Gastrocnemius medialis (tissue), 4 donors: ENCODE data around the gene KCNH2. TPM values are rescaled to one million over a fixed set of nuclear protein-coding genes. Genes with fewer than 3 reads are reported as not detected.

Source experiments
- ATAC-seq, 2 donors: fragments of 150-250 bp; one replicate each; pipeline ENCODE4 v1.9.1; 2016
- DNase-seq, 2 donors: peaks; one replicate each; pipeline ENCODE4 v3.0.0-alpha.2; 2019
- H3K27ac ChIP-seq, 4 donors: fragments of 200-600 bp; sonication (generic); 1 replicate in 1 of 4; 2 replicates in 3 of 4; pipeline ENCODE4 v1.5.1; 2016 to 2018; ENCODE audit warnings: mild to moderate bottlenecking in 2 of 4, moderate library complexity in 1 of 4
- H3K27me3 ChIP-seq, 3 donors: fragments of 200-600 bp; sonication (generic) in 2 of 3; 1 replicate in 1 of 3; 2 replicates in 2 of 3; pipeline versions ENCODE4 v1.5.1 to v1.6.0; 2016 to 2019; ENCODE audit warnings: mild to moderate bottlenecking in 1 of 3, moderate library complexity in 1 of 3
- H3K36me3 ChIP-seq, 2 donors: fragments of 200-600 bp; sonication (generic) in 1 of 2; one replicate each; pipeline ENCODE4 v1.5.1; 2017 to 2018
- H3K4me1 ChIP-seq, 2 donors: fragments of 200-600 bp; sonication (generic) in 1 of 2; one replicate each; pipeline ENCODE4 v1.5.1; 2016 to 2017; ENCODE audit warnings: mild to moderate bottlenecking in 2 of 2
- H3K4me3 ChIP-seq, 4 donors: fragments of 200-600 bp; sonication (generic) in 3 of 4; 1 replicate in 1 of 4; 2 replicates in 3 of 4; pipeline ENCODE4 v1.5.1; 2016 to 2019; ENCODE audit warnings: mild to moderate bottlenecking in 2 of 4
- H3K9me3 ChIP-seq, 3 donors: fragments of 200-600 bp; sonication (generic) in 2 of 3; 1 replicate in 1 of 3; 2 replicates in 2 of 3; pipeline ENCODE4 v1.5.1; 2016 to 2019
- CTCF ChIP-seq, 5 experiments: fragments of 450-650 bp in 3 of 5; fragments of 200-600 bp in 2 of 5; sonication (generic) in 2 of 5; IDR thresholded peaks in 4 of 5; conservative IDR thresholded peaks in 1 of 5; 1 replicate in 4 of 5; 2 replicates in 1 of 5; pipeline ENCODE4 v1.5.1; 2016 to 2019; ENCODE audit warnings: antibody characterized with exemption in 5 of 5, mild to moderate bottlenecking in 3 of 5, moderate library complexity in 3 of 5
- POLR2A ChIP-seq, 2 donors: fragments of 450-650 bp; IDR thresholded peaks; one replicate each; pipeline ENCODE4 v1.6.1; 2017; ENCODE audit warnings: antibody characterized with exemption in 2 of 2, mild to moderate bottlenecking in 2 of 2, moderate library complexity in 2 of 2
- in situ Hi-C, 4 donors: fragments of 200-750 bp; cut with MboI; loops; one replicate each; pipeline versions ENCODE4 v1.15.0 to v1.8.0; 2017; ENCODE audit warnings: low sequenced_read_pairs in 4 of 4
- intact Hi-C: fragments of 100-400 bp; cut with DNase I; formaldehyde crosslinking; loops from one replicate; pipeline ENCODE4 v1.15.1; 2023; ENCODE audit warnings: low total_unique reads
- total RNA-seq, 4 donors: library from RNA; depleted of rRNA; stranded (reverse); fragments of >200 nt; gene quantifications; one replicate each; pipeline versions ENCODE4 v1.1.0 to v1.2.3, GENCODE V29; 2016

Gene KCNH2
- total RNA-seq, 4 donors from 2014 or later: 0.19 to 1.00 (median 0.46) TPM; not detected in 1

DNA sequence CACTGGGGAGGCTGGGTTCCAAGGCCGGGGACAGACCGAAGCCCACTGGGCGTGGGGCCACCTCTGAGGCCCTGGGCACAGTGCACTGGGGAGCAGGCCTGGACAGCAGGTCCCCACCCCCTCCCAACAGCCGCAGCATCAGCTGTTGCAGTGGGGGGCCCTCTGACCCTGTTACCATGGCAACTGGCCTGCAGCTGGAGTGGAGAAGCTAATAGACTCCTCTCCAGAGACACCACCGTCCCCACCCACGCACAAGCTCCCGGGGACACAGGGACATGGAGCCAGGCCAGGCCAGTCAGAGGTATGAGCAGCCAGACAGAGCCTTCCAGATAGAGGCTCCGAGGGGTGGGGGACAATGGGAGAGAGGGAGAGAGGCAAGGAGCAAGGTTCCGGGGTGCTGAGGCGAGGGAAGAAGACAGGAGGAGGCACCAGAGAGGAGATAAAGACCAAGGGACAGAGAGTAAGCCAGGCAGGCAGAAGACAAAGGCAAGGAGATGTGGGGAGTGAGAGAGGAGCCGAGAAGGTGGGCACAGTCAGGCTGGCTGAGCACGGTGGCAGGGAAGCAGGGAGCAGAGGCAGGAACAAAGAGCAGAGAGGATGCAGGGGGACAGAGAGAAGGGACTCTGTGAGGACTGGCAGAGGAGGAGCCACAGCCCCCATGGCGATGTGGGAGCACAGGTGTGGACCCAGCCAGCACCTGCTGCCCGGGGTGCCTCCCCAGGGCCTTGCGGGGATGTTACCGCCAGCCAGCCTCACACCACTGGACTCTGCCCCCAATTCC lies 6.7 kb downstream of the KCNH2 start:
- in situ Hi-C loops (no loop called here), intact Hi-C loops (no loop called here)
- H3K4me1 ChIP-seq: peaks cover 24 to 32% of the 10 kb centered on the region in 2 donors
- H3K4me3 ChIP-seq: no peak overlapping the region
- ATAC-seq: no peak
- peaks cover 28 to 47% (median 33%) of the 10 kb centered on the region in 3 donors for H3K27me3 ChIP-seq
- no peaks in the 10 kb centered on the region for H3K9me3 ChIP-seq
- no peak for DNase-seq
- H3K36me3 ChIP-seq: no peaks in the 10 kb centered on the region
- no peak overlapping the region for H3K27ac ChIP-seq
- TF ChIP-seq POLR2A (IDR thresholded peaks at IDR 0.05) (no peak), CTCF (IDR thresholded peaks at IDR 0.05 in 4 of 5, conservative IDR thresholded peaks at IDR 0.05 in 1 of 5) (no peak)

GRCh38 chr7:150970424-150970823 lies 7.7 kb downstream of the KCNH2 start:
- DNase-seq: no peak
- Histone ChIP-seq H3K9me3 (no peaks in the 10 kb centered on the region), H3K27me3 (peaks cover 18 to 37% (median 23%) of the 10 kb centered on the region in 3 donors), H3K4me3 (no peak overlapping the region), H3K4me1 (peaks cover 24 to 32% of the 10 kb centered on the region in 2 donors), H3K36me3 (no peaks in the 10 kb centered on the region), H3K27ac (no peak overlapping the region)
- ATAC-seq: no peak
- intact Hi-C loops (no loop called here), in situ Hi-C loops (no loop called here)
- TF ChIP-seq CTCF (IDR thresholded peaks at IDR 0.05 in 4 of 5, conservative IDR thresholded peaks at IDR 0.05 in 1 of 5) (no peak), POLR2A (IDR thresholded peaks at IDR 0.05) (no peak)

GRCh38 chr7:150969475-150969874 lies 8.6 kb downstream of the KCNH2 start:
- in situ Hi-C loops: no loop called here
- TF ChIP-seq CTCF (IDR thresholded peaks at IDR 0.05 in 4 of 5, conservative IDR thresholded peaks at IDR 0.05 in 1 of 5): no peak
- no peak for TF ChIP-seq POLR2A (IDR thresholded peaks at IDR 0.05)
- no peaks in the 10 kb centered on the region for H3K36me3 ChIP-seq
- peaks cover 18 to 29% of the 10 kb centered on the region in 2 donors for H3K4me1 ChIP-seq
- H3K27me3 ChIP-seq: peaks cover 11 to 27% (median 18%) of the 10 kb centered on the region in 3 donors
- DNase-seq (no peak), ATAC-seq (no peak)
- intact Hi-C loops: no loop called here
- no peak overlapping the region for H3K27ac ChIP-seq
- H3K4me3 ChIP-seq: no peak overlapping the region
- H3K9me3 ChIP-seq: no peaks in the 10 kb centered on the region

GRCh38 chr7:150968734-150969372 lies 9.3 kb downstream of the KCNH2 start:
- H3K27me3 ChIP-seq: peaks cover 5 to 23% (median 13%) of the 10 kb centered on the region in 3 donors
- H3K36me3 ChIP-seq: no peaks in the 10 kb centered on the region
- H3K9me3 ChIP-seq: no peaks in the 10 kb centered on the region
- ATAC-seq (no peak), DNase-seq (no peak)
- H3K27ac ChIP-seq: no peak overlapping the region
- intact Hi-C loops (no loop called here), in situ Hi-C loops (no loop called here)
- TF ChIP-seq POLR2A (IDR thresholded peaks at IDR 0.05): no peak
- no peak for TF ChIP-seq CTCF (IDR thresholded peaks at IDR 0.05 in 4 of 5, conservative IDR thresholded peaks at IDR 0.05 in 1 of 5)
- no peak overlapping the region for H3K4me3 ChIP-seq
- H3K4me1 ChIP-seq: peaks cover 18 to 27% of the 10 kb centered on the region in 2 donors
